Small intestine (tissue), 16 donors: ENCODE data around the gene SLC39A5. TPM values are rescaled to one million over a fixed set of nuclear protein-coding genes. Genes with fewer than 3 reads are reported as not detected.
A peak's percentile ranks its signal among the peaks of the same experiment; 100 is the strongest.

ENCODE experiments used
- DNase-seq, 2 donors: peaks; one replicate each; pipeline versions ENCODE4 v3.0.0 to v3.0.0-alpha.2; 2013
- FAIRE-seq: peaks from 2 replicates; lab custom pipeline; 2012; peaks lifted over from hg19 to GRCh38; lab: Jason Lieb, UNC
- H3K27ac ChIP-seq, 3 donors: one replicate each; pipeline ENCODE4 v1.5.1; 2013; ENCODE audit warnings: low read length in 2 of 3, mild to moderate bottlenecking in 2 of 3, control low read depth in 1 of 3, inconsistent platforms in 1 of 3, low read depth in 1 of 3, moderate library complexity in 1 of 3
- H3K27me3 ChIP-seq, 3 donors: one replicate each; pipeline ENCODE4 v1.6.1; 2013; ENCODE audit warnings: low read length in 3 of 3, inconsistent platforms in 1 of 3; ENCODE audit not compliant: control insufficient read depth in 3 of 3, insufficient read depth in 3 of 3
- H3K36me3 ChIP-seq, 3 donors: one replicate each; pipeline ENCODE4 v1.6.1; 2013; ENCODE audit warnings: low read length in 3 of 3, inconsistent platforms in 1 of 3, low read depth in 1 of 3, mild to moderate bottlenecking in 1 of 3, moderate library complexity in 1 of 3; ENCODE audit not compliant: control insufficient read depth in 3 of 3, insufficient read depth in 2 of 3
- H3K4me1 ChIP-seq, 3 donors: one replicate each; pipeline ENCODE4 v1.6.1; 2013; ENCODE audit warnings: low read length in 2 of 3, inconsistent platforms in 1 of 3, low read depth in 1 of 3, mild to moderate bottlenecking in 1 of 3, moderate library complexity in 1 of 3; ENCODE audit not compliant: control insufficient read depth in 3 of 3, insufficient read depth in 2 of 3
- H3K4me3 ChIP-seq, 3 donors: one replicate each; pipeline ENCODE4 v1.5.1; 2013; ENCODE audit warnings: low read length in 3 of 3, control low read depth in 1 of 3, inconsistent platforms in 1 of 3, low read depth in 1 of 3, mild to moderate bottlenecking in 1 of 3, moderate library complexity in 1 of 3
- H3K9me3 ChIP-seq, 2 donors: one replicate each; pipeline ENCODE4 v1.6.1; 2013; ENCODE audit warnings: low read depth in 1 of 2, low read length in 1 of 2; ENCODE audit not compliant: control insufficient read depth in 2 of 2, insufficient read depth in 1 of 2
- WGBS, 3 donors: extraction: QIAGEN DNeasy Blood & Tissue Kit; methylation state at CpG; one replicate each; pipeline ENCODE4 v1.1.7; 2013; 5-methylcytosine and 5-hydroxymethylcytosine counted together
- long read RNA-seq, 10 donors: transcript quantifications; one replicate each; lab custom pipeline, GENCODE V29; 2026
- polyA plus RNA-seq, 4 donors: library from polyadenylated mRNA; stranded (reverse) in 3 of 4; unstranded in 1 of 4; fragments of 200-250 nt in 3 of 4; fragments of 120-200 nt in 1 of 4; gene quantifications; one replicate each; pipeline versions ENCODE4 v1.2.1 to v1.2.3, GENCODE V29; 2013
- donor health status: healthy with polysubstance abuse.
- donor health status: control.
- donor health status: control.
- donor health status: Bipolar disorder and iron deficiency.
- donor health status: healthy.

SLC39A5 gene
- 100 to 1,000 TPM; 178 to 689 (median 367) TPM for polyA plus RNA-seq
- long read RNA-seq, donor 1, transcript SLC39A5-203 (3 exons, 833 nt), result minor isoform, 7 of 751 reads
- long read RNA-seq, donor 1, transcript SLC39A5-209 (13 exons, 1,968 nt), result minor isoform, 13 of 751 reads
- long read RNA-seq, donor 1, transcript SLC39A5-201 (11 exons, 2,031 nt), result major isoform, 94 of 751 reads
- long read RNA-seq, donor 1, transcript SLC39A5-204 (3 exons, 613 nt), result minor isoform, 5 of 751 reads
- long read RNA-seq, donor 1, partial matches to known transcripts, result 622 of 751 reads
- long read RNA-seq, donor 1, other reads (novel, unspliced or antisense), result 5 of 751 reads
- long read RNA-seq, donor 2, transcript SLC39A5-201 (11 exons, 2,031 nt), result major isoform, 20 of 107 reads
- long read RNA-seq, donor 2, partial matches to known transcripts, result 80 of 107 reads
- long read RNA-seq, donor 2, other reads (novel, unspliced or antisense), result 6 of 107 reads
- long read RNA-seq, donor 3, transcript SLC39A5-201 (11 exons, 2,031 nt), result major isoform, 19 of 287 reads
- long read RNA-seq, donor 3, partial matches to known transcripts, result 263 of 287 reads
- long read RNA-seq, donor 3, other reads (novel, unspliced or antisense), result 0 of 287 reads
- long read RNA-seq, donor 4, partial matches to known transcripts, result 9 of 10 reads
- long read RNA-seq, donor 4, other reads (novel, unspliced or antisense), result 0 of 10 reads
- long read RNA-seq, donor 5, transcript SLC39A5-201 (11 exons, 2,031 nt), result major isoform, 8 of 221 reads
- long read RNA-seq, donor 5, partial matches to known transcripts, result 208 of 221 reads
- long read RNA-seq, donor 5, other reads (novel, unspliced or antisense), result 0 of 221 reads
- long read RNA-seq, donor 6, transcript SLC39A5-209 (13 exons, 1,968 nt), result minor isoform, 5 of 386 reads
- long read RNA-seq, donor 6, transcript SLC39A5-203 (3 exons, 833 nt), result minor isoform, 7 of 386 reads
- long read RNA-seq, donor 6, transcript SLC39A5-201 (11 exons, 2,031 nt), result major isoform, 42 of 386 reads
- long read RNA-seq, donor 6, partial matches to known transcripts, result 319 of 386 reads
- long read RNA-seq, donor 6, other reads (novel, unspliced or antisense), result 10 of 386 reads
- long read RNA-seq, donor 7, result 0 reads
- long read RNA-seq, donor 8, result 0 reads
- long read RNA-seq, donor 9, transcript SLC39A5-201 (11 exons, 2,031 nt), result major isoform, 9 of 56 reads
- long read RNA-seq, donor 9, partial matches to known transcripts, result 44 of 56 reads
- long read RNA-seq, donor 9, other reads (novel, unspliced or antisense), result 0 of 56 reads
- long read RNA-seq, donor 10, transcript SLC39A5-201 (11 exons, 2,031 nt), result major isoform, 25 of 487 reads
- long read RNA-seq, donor 10, partial matches to known transcripts, result 395 of 487 reads
- long read RNA-seq, donor 10, other reads (novel, unspliced or antisense), result 62 of 487 reads

DNA sequence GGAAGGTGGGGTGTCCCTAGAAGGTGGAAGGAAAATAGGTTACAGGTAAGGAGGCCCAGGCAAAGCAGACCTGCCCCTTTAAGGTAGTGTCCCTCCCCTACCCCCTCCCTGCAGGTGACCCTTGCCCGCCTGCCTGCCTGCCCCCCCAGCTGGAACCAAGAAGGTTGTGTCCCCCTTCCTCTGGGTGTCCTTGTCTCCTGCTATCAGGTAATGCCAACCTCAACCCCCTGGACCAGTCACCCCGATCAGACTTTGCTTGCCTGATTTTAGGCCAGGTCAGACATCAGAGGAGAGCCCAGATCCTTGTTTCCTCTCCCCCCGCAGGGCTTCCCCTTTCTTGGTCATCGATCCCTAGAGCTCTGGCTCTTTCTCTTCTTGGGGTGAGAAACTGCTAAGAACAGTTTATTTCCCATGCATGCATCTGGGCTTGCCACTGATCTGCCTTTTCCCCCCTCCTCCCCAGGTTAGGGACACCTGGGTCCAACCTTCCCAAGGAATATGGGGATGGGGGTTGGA is at the start of gene SLC39A5:
Gene SLC39A5, plus strand, starts transcription at position 136 of the 516 bp plus-strand sequence. CDS start 1,224 bp downstream, outside the sequence.
- 18 to 57% (median 19%) methylated on average over 4 of the region's 4 CpGs for WGBS, 3 donors
- no peaks in the 10 kb centered on the region for H3K9me3 ChIP-seq
- peak within 1 kb of the TSS in 2 of 3 donors; percentile 65 to 70 for H3K4me3 ChIP-seq
- no peak for FAIRE-seq
- no peaks in the 10 kb centered on the region for H3K27me3 ChIP-seq
- DNase-seq, result peak; percentile 73 to 75
- peak within 1 kb of the TSS; percentile 89 to 91 (median 91) for H3K27ac ChIP-seq
- peaks cover 0 to 28% (median under 1%) of the 10 kb centered on the region in 3 donors for H3K4me1 ChIP-seq
- peaks cover 0 to 30% (median 3%) of the 10 kb centered on the region in 3 donors for H3K36me3 ChIP-seq

DNA sequence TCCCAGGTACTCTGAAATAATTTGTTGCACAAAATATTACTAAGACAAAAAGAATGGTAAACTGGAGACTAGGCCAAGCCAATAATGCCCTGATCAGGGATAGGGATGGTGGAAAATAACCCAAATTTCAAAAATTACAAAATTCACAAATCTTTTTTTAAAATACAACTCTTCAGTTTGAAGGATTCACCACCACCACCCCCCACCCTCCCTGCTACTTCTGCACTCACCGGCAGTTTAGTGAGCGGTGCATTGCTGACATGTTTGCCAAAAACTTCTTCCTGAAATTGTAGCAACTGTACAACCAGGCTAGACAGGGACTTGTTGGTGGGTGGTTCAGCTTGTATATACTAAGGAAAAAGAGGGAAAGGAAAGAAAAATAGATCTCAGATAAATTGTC is 42.9 kb upstream of the SLC39A5 start:
- FAIRE-seq (no peak), DNase-seq (no peak)
- 48 to 80% (median 76%) methylated on average over 2 of the region's 2 CpGs for WGBS, 3 donors
- H3K27me3 ChIP-seq, result no peaks in the 10 kb centered on the region
- H3K4me1 ChIP-seq, result peaks cover 2 to 12% (median 7%) of the 10 kb centered on the region in 3 donors
- no peak overlapping the region for H3K4me3 ChIP-seq
- peaks cover 5 to 37% (median 16%) of the 10 kb centered on the region in 3 donors for H3K36me3 ChIP-seq
- H3K9me3 ChIP-seq, result no peaks in the 10 kb centered on the region
- no peak overlapping the region for H3K27ac ChIP-seq

DNA sequence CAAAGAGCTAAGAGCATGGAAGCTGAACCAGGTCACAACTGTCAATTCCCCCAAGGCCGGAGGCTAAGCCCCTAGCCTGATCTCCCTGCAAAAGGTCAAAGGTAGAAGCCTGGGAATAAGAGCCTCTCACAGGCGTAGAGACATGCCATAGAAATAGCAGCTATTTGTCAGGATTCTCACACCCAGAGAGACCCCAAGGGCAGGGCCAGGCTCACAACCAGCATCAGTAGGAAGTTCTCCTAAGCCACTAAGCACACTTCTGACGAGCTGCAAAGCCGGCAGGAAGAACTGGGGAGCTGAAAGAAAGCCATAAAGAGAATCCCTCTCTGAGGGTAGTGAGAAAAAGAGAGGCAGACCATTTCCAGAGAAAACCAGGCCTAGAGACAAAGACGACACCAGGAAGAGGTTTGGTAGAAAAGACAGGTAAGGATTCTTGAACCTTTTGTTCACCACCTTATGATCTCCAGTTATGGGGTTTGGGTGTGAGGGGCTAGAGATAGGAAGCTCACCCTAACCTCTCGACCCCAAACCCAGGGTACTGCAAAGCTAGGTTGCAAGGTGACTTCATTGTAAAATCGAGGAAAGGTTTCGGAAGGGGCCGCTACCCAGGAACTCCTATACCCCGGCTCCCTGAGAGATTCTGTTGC is 41.6 kb upstream of the SLC39A5 start:
- peaks cover 5 to 26% (median 13%) of the 10 kb centered on the region in 3 donors for H3K36me3 ChIP-seq
- H3K27ac ChIP-seq, result peak overlapping the region; percentile 3 to 75 (median 58)
- peak overlapping the region; percentile 86 to 95 (median 89) for H3K4me3 ChIP-seq
- peak; percentile 15 to 20 for DNase-seq
- no peak for FAIRE-seq
- H3K4me1 ChIP-seq, result peaks cover 2 to 12% (median 7%) of the 10 kb centered on the region in 3 donors
- no peaks in the 10 kb centered on the region for H3K9me3 ChIP-seq
- no peaks in the 10 kb centered on the region for H3K27me3 ChIP-seq
- WGBS, 3 donors, result 1 to 7% (median 3%) methylated on average over 10 of the region's 10 CpGs

DNA sequence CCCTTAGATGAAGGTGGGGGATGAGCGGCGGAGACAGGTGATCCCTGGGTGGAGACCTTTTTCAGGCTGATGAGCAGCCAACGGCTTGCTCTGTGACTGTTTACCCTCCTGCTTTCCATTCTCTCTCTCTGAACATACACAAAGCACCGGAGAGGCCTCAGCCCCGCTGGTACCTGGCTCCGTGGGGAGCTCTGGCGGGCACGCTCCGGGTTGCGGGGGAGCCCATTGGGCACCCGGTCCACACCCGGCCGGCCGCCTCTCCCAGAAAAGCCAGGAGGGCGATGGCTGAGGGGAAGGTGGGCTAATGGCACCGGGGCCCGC is 41.1 kb upstream of the SLC39A5 start:
- WGBS, 3 donors, result 1 to 2% (median 2%) methylated on average over 12 to 17 of the region's 17 CpGs
- H3K4me1 ChIP-seq, result peaks cover 2 to 12% (median 7%) of the 10 kb centered on the region in 3 donors
- FAIRE-seq, result no peak
- no peaks in the 10 kb centered on the region for H3K9me3 ChIP-seq
- peak; percentile 21 to 50 for DNase-seq
- peaks cover 4 to 23% (median 12%) of the 10 kb centered on the region in 3 donors for H3K36me3 ChIP-seq
- H3K27me3 ChIP-seq, result no peaks in the 10 kb centered on the region
- H3K4me3 ChIP-seq, result peak overlapping the region; percentile 86 to 95 (median 89)
- peak overlapping the region; percentile 3 to 75 (median 58) for H3K27ac ChIP-seq

- Histone ChIP-seq H3K27me3 (no peaks in the 10 kb centered on the region), H3K9me3 (no peaks in the 10 kb centered on the region), H3K36me3 (peaks cover 0 to 20% (median 7%) of the 10 kb centered on the region in 3 donors), H3K4me3 (peak within 1 kb of the TSS; percentile 86 to 95 (median 89)), H3K4me1 (peaks cover 2 to 12% (median 7%) of the 10 kb centered on the region in 3 donors), H3K27ac (peak within 1 kb of the TSS; percentile 81 to 97 (median 89))
- FAIRE-seq (no peak), DNase-seq (peak; percentile 88 to 95)
- 0 to 1% (median 0%) methylated on average over 32 to 93 of the region's 93 CpGs for WGBS, 3 donors
Measured at GRCh38 chr12:56189099-56189917, 40.5 kb upstream of the SLC39A5 start, which contains the start of gene SMARCC2. Gene SMARCC2 (minus strand): TSS chr12:56189483. CDS start chr12:56189461, 22 bp downstream.

- FAIRE-seq, result no peak
Measured at GRCh38 chr12:56189918-56190694, 39.7 kb upstream of the SLC39A5 start.

More at GRCh38 chr12:56189918-56190694, 39.7 kb upstream of the SLC39A5 start:
- 1% methylated on average over 42 of the region's 42 CpGs for WGBS, 3 donors
- Histone ChIP-seq H3K36me3 (peaks cover 0 to 16% (median 3%) of the 10 kb centered on the region in 3 donors), H3K4me3 (peak overlapping the region; percentile 50 to 86 (median 80)), H3K27me3 (no peaks in the 10 kb centered on the region), H3K27ac (peak overlapping the region; percentile 81 to 97 (median 88)), H3K9me3 (no peaks in the 10 kb centered on the region), H3K4me1 (peaks cover 2 to 12% (median 7%) of the 10 kb centered on the region in 3 donors)
- DNase-seq, result peak; percentile 80 to 96
